GM18505 (cell line): Measurements from ENCODE around the gene CLCNKA.
"Not testable (repeated sequence)": the region's sequence is repeated elsewhere in the genome, so short reads cannot be mapped to it uniquely, and the experiment has no call there.

Experiments
- ATAC-seq: cut with Tn5 transposase; IDR thresholded peaks from one replicate; pipeline ENCODE4 v1.9.1; 2021; ENCODE audit not compliant: unreplicated experiment
- POLR2A ChIP-seq: IDR thresholded peaks from 4 replicates; pipeline ENCODE4 v1.6.1; 2011; ENCODE audit warnings: borderline replicate concordance; ENCODE audit not compliant: insufficient read depth, insufficient read length; ENCODE audit errors: extremely low read depth

CLCNKA gene

GRCh38 chr1:16015960-16016901 is 5.6 kb upstream of the CLCNKA start:
- ATAC-seq = no peak

GRCh38 chr1:16017076-16017460 is 4.8 kb upstream of the CLCNKA start:
- TF ChIP-seq POLR2A = no peak
- ATAC-seq = no peak

More at GRCh38 chr1:16015960-16016901, 5.6 kb upstream of the CLCNKA start:
- TF ChIP-seq POLR2A = no peak

- no peak for TF ChIP-seq POLR2A
- ATAC-seq = no peak
Observed at GRCh38 chr1:16017461-16018303, 4.2 kb upstream of the CLCNKA start, which contains the start of gene HSPB7. TSS of gene HSPB7 (minus strand) at chr1:16018043. CDS start at chr1:16017963, 80 bp downstream.

GRCh38 chr1:16018308-16018707 is 3.5 kb upstream of the CLCNKA start:
- ATAC-seq = no peak

GRCh38 chr1:16018749-16019643 is 2.8 kb upstream of the CLCNKA start:
- TF ChIP-seq POLR2A = no peak
- no peak for ATAC-seq

More at GRCh38 chr1:16018308-16018707, 3.5 kb upstream of the CLCNKA start:
- TF ChIP-seq POLR2A = no peak

GRCh38 chr1:16019644-16020277 is 2.1 kb upstream of the CLCNKA start:
- no peak for TF ChIP-seq POLR2A
- ATAC-seq = no peak

GRCh38 chr1:16020325-16020724 is 1.5 kb upstream of the CLCNKA start:
- TF ChIP-seq POLR2A = no peak
- no peak for ATAC-seq

- ATAC-seq = not testable (repeated sequence)
Observed at GRCh38 chr1:16020878-16021277, 958 bp upstream of the CLCNKA start.

- TF ChIP-seq POLR2A = no peak
- ATAC-seq = no peak
Observed at GRCh38 chr1:16022393-16022792, 557 bp downstream of the CLCNKA start.

- TF ChIP-seq POLR2A = no peak
- ATAC-seq = no peak
Observed at GRCh38 chr1:16023050-16023653, 1.3 kb downstream of the CLCNKA start.

GRCh38 chr1:16026302-16026701 is 4.5 kb downstream of the CLCNKA start:
- ATAC-seq = not testable (repeated sequence)
